Retinal pigment epithelial cell (primary cell): ENCODE data around the gene ITGA2B.

Experiments used
- DNase-seq: peaks from one replicate; pipeline ENCODE4 v3.0.0-alpha.2; 2010; ENCODE audit warnings: low read depth
- H3K4me3 ChIP-seq: 2 replicates; pipeline ENCODE4 v1.5.1; 2011; ENCODE audit warnings: mild to moderate bottlenecking, low read length, control low read depth, moderate library complexity
- TF ChIP-seq, protein P1 (sequence below): conservative IDR thresholded peaks from 2 replicates; pipeline ENCODE4 v1.5.1; 2011; ENCODE audit warnings: low read depth, low read length, control low read depth, inconsistent platforms

The ITGA2B gene

DNA sequence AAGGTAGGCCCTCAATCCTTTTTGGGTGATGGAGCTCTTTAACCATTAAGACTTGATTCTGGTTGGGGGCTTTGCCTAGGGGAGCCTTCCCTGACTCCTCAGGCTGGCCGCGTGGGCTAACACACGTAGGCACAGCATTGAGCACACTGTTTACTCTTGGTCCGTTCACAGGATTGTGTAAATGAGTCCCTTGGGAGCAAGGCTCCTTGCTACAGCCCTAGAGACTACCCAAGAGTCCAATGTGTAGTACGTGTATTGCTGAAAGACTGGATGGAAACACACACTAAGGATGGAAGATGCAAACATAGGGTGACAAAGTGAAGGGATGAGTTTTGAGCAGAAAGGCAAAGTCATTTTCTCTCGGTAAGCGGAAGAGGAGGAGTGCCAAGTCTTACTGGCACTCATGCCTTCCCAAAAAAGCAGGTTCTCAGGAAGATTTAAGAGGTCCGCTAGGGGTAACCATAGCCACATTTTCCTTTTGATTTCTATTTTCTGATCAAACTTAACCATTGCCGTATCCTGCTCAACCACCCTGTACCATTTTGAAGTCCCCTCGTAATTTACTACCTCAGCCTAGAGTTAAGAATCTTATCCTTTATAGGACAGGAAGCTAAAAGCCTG lies 911 bp upstream of the ITGA2B start:
- DNase-seq = no peak
- TF ChIP-seq, protein P1, sequence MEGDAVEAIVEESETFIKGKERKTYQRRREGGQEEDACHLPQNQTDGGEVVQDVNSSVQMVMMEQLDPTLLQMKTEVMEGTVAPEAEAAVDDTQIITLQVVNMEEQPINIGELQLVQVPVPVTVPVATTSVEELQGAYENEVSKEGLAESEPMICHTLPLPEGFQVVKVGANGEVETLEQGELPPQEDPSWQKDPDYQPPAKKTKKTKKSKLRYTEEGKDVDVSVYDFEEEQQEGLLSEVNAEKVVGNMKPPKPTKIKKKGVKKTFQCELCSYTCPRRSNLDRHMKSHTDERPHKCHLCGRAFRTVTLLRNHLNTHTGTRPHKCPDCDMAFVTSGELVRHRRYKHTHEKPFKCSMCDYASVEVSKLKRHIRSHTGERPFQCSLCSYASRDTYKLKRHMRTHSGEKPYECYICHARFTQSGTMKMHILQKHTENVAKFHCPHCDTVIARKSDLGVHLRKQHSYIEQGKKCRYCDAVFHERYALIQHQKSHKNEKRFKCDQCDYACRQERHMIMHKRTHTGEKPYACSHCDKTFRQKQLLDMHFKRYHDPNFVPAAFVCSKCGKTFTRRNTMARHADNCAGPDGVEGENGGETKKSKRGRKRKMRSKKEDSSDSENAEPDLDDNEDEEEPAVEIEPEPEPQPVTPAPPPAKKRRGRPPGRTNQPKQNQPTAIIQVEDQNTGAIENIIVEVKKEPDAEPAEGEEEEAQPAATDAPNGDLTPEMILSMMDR = no peak

DNA sequence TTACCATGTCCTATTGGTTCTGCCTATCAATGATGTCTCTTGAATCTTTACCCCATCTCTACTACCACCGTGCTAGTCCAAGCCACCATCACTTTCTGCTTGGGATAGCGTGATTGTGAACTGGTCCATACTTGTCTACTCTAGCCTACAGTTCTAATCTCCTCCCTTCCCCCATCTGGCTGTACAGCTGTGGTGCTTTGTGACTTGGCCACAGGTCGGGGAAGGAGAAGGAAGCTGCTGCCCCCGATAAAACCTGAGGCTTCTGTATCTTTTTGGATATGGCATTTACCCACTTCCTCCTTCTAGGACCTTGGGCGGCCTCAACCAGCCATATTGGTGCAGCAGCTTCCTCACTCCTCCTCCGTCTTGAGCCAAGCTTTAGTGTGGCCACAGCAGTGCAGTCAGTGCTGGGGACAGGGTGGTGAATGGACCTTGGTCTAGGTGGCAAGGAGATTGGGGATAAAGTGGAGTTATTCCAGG lies 314 bp upstream of the ITGA2B start:
- no peak overlapping the region for H3K4me3 ChIP-seq
- no peak for DNase-seq
- TF ChIP-seq, protein P1 = no peak

More for the DNA sequence above, 911 bp upstream of the ITGA2B start:
- H3K4me3 ChIP-seq = no peak overlapping the region

DNA sequence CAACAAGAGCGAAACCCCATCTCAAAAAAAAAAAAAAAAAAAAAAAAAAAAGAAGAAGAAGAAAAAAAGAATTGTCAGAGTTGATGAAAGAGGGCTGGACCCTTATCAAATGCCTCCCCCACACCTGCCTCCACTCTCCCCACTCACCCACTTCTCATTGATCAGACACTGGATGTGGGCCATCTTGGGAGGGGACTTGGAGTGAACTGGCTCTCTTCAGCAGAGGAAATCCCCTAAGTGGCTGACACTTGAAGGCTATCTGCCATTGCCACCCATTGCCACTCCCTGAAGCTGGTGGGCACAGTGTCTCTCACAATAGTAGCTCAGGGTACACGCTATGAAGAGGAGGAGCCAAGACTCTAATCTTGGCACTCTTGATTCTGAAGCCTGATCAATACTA lies 1.6 kb downstream of the ITGA2B start:
- no peak for DNase-seq
- no peak overlapping the region for H3K4me3 ChIP-seq
- TF ChIP-seq, protein P1 = no peak

DNA sequence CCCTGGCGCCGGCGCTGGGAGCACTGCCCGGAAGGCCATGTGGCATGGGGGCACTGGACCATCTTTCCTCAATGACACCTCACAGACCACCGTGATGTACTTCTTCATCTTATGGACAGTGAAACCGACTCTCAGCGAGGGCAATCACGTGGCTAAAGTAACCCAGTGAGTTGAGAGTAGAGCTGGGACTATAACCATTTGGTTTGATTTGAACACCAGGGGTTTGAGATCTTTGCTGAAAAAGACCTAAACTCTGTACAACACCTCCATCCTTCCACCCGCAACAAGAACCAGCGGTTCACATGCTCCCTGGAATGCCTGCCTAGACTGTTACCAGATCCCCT lies 3.3 kb downstream of the ITGA2B start:
- TF ChIP-seq, protein P1 = no peak
- peak overlapping the region; percentile 61 for H3K4me3 ChIP-seq

DNA sequence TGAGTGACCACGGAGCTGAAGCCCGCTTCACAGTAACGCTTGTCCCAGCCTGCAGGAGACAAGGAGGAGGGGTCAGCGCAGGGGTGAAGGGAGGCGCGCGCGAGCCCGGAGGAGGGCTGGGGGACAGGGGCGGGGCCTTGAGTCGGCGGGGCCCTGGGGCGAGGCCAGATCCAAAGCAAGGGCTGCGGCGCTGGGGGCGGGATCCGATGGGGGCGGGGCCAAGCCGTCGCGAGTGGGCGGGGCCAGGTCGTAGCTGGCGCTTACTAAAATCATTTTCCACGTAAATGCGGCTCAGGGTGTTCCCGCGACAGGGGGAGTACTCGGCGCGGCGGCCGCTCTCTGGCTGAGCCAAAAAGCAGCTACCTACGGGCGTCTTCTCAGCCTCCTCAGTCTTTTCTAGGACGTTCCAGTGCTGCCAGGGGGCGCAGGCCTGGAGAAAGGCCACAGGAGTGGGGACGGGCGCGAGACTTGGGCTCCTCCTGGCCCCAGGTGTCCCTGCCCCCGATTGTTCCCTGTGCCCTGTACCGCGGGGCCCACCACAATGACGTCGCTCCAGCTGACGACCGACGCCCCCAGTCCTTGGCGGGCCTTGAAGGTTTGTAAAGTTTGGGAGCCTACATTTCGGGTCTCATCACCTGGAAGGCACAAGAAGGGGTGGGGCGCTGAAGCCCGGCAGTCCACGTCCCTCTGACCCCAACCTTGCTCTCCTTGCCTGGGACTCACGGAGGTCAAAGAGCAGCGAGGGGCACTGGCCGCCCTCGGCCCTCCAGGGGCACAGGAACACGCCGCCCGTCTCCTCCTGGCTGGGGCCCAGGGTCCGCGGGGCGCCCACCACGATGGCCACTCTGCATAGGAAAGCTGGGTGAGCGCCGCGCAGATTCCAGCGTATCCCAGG lies 3.9 kb downstream of the ITGA2B start:
- TF ChIP-seq, protein P1 = peak; percentile 23
- H3K4me3 ChIP-seq = peak overlapping the region; percentile 61
- no peak for DNase-seq

More for the DNA sequence above, 3.3 kb downstream of the ITGA2B start:
- DNase-seq = no peak

DNA sequence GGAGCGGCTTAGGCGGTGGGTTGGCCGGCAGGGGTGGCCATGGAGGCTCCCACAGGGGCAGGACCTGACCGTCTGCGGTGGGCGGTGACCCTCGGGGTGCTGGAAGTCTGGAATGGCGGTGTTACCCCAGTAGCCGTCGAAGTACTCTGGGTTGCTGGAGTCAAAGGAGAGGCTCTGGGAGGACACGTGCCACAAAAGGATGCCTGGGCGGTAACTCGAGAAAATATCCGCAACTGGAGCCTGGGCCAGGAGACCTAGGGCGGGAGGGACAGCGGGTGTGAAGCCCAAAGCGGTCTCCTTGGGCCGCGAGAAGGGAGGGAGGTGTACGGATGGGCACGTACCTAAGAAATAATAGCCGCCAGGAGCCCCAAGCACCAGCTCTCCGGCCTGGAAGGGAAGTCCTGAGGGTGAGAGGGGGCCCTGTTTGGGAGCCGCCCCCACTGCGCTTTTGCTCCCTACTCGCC lies 4.6 kb downstream of the ITGA2B start:
- peak overlapping the region; percentile 61 for H3K4me3 ChIP-seq
- DNase-seq = no peak

More for the DNA sequence above, 4.6 kb downstream of the ITGA2B start:
- TF ChIP-seq, protein P1 = no peak
